ENCODE results near the gene SYNPR. TPM values are rescaled to one million over a fixed set of nuclear protein-coding genes. Genes with fewer than 3 reads are reported as not detected.

The SYNPR gene
- total RNA-seq, 1 donor from 2014 or later = not detected

- Histone ChIP-seq H3K4me1 (no peaks in the 10 kb centered on the region), H3K36me3 (no peaks in the 10 kb centered on the region), H3K27me3 (ENCODE audit: low read depth) (no peaks in the 10 kb centered on the region), H3K27ac (no peak overlapping the region), H3K9me3 (no peaks in the 10 kb centered on the region), H3K4me3 (no peak overlapping the region)
- DNase-seq = no peak
- ATAC-seq = no peak
- no peak for TF ChIP-seq CTCF (IDR thresholded peaks at IDR 0.05)
- intact Hi-C loops (cut with DNase I) = no loop called here
Observed at GRCh38 chr3:63528325-63529000, 250.4 kb downstream of the SYNPR start.

DNA sequence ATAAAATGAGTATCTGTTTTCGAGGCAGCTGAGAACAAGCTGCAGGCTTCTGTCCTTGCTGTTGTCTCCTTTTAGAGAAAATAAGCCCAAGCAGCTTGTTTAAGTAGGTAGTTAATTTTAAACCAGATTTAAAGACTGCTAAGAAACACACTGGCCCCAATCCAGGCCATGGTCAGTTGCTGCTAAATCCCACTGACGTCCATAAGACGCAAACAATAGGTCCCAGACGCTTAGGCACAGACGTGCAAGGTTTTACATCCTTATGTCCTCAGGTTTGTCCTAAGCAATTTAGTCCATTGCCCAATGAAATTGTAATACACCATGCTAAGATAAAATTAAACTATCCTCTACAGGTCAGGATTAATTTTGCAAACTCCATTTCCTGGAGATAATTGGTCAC is 254.4 kb downstream of the SYNPR start:
- no peaks in the 10 kb centered on the region for H3K9me3 ChIP-seq
- ATAC-seq (no peak), DNase-seq (no peak)
- no peaks in the 10 kb centered on the region for H3K4me1 ChIP-seq
- no peak for TF ChIP-seq CTCF (IDR thresholded peaks at IDR 0.05)
- no peak overlapping the region for H3K27ac ChIP-seq
- no peak overlapping the region for H3K4me3 ChIP-seq
- intact Hi-C loops (cut with DNase I) = no loop called here
- H3K27me3 ChIP-seq (ENCODE audit: low read depth) = no peaks in the 10 kb centered on the region
- no peaks in the 10 kb centered on the region for H3K36me3 ChIP-seq

- H3K9me3 ChIP-seq = no peaks in the 10 kb centered on the region
- no peaks in the 10 kb centered on the region for H3K36me3 ChIP-seq
- H3K27ac ChIP-seq = no peak overlapping the region
- no peak for TF ChIP-seq CTCF (IDR thresholded peaks at IDR 0.05)
- ATAC-seq = no peak
- H3K27me3 ChIP-seq (ENCODE audit: low read depth) = no peaks in the 10 kb centered on the region
- no peak overlapping the region for H3K4me3 ChIP-seq
- DNase-seq = no peak
- H3K4me1 ChIP-seq = no peaks in the 10 kb centered on the region
- intact Hi-C loops (cut with DNase I) = no loop called here
Observed at GRCh38 chr3:63538919-63539318, 260.8 kb downstream of the SYNPR start.

- Histone ChIP-seq H3K4me3 (no peak overlapping the region), H3K27ac (no peak overlapping the region), H3K9me3 (no peaks in the 10 kb centered on the region), H3K4me1 (no peaks in the 10 kb centered on the region), H3K27me3 (ENCODE audit: low read depth) (no peaks in the 10 kb centered on the region), H3K36me3 (no peaks in the 10 kb centered on the region)
- DNase-seq (no peak), ATAC-seq (no peak)
- intact Hi-C loops (cut with DNase I) = no loop called here
- TF ChIP-seq CTCF (IDR thresholded peaks at IDR 0.05) = no peak
Observed at GRCh38 chr3:63555767-63556166, 277.7 kb downstream of the SYNPR start.

GRCh38 chr3:63556401-63556800 is 278.3 kb downstream of the SYNPR start:
- Histone ChIP-seq H3K27me3 (ENCODE audit: low read depth) (no peaks in the 10 kb centered on the region), H3K27ac (no peak overlapping the region), H3K36me3 (no peaks in the 10 kb centered on the region), H3K4me1 (no peaks in the 10 kb centered on the region), H3K4me3 (no peak overlapping the region), H3K9me3 (no peaks in the 10 kb centered on the region)
- no peak for TF ChIP-seq CTCF (IDR thresholded peaks at IDR 0.05)
- intact Hi-C loops (cut with DNase I) = no loop called here
- ATAC-seq (no peak), DNase-seq (no peak)

All from lower lobe of right lung (tissue), 2 donors.